Chondrocyte (in vitro differentiated cells): Measurements from ENCODE around the gene ELOVL2. TPM values are rescaled to one million over a fixed set of nuclear protein-coding genes. Genes with fewer than 3 reads are reported as not detected.
A peak's percentile ranks its signal among the peaks of the same experiment; 100 is the strongest.

Experiments used
- DNase-seq: peaks from one replicate; pipeline ENCODE4 v3.0.0; 2021; ENCODE audit warnings: mixed read lengths, low spot score
- H3K27ac Mint-ChIP-seq: one replicate; pipeline ENCODE4 v1.8.0; 2021; ENCODE audit warnings: mild to moderate bottlenecking, moderate library complexity, mixed read lengths; ENCODE audit not compliant: unreplicated experiment
- H3K27me3 Mint-ChIP-seq: 2 replicates; pipeline ENCODE4 v1.8.0; 2021; ENCODE audit warnings: low read depth, mixed read lengths
- H3K36me3 Mint-ChIP-seq: 2 replicates; pipeline ENCODE4 v1.8.0; 2021; ENCODE audit warnings: low read depth, mixed read lengths
- H3K4me1 Mint-ChIP-seq: 2 replicates; pipeline ENCODE4 v1.8.0; 2021; ENCODE audit warnings: low read depth, mild to moderate bottlenecking, mixed read lengths
- H3K4me3 Mint-ChIP-seq: one replicate; pipeline ENCODE4 v1.8.0; 2021; ENCODE audit warnings: mild to moderate bottlenecking, moderate library complexity, mixed read lengths; ENCODE audit not compliant: unreplicated experiment
- H3K9me3 Mint-ChIP-seq: 2 replicates; pipeline ENCODE4 v1.8.0; 2021; ENCODE audit warnings: low read depth, mixed read lengths
- total RNA-seq: library from RNA; stranded (reverse); gene quantifications from 3 replicates; pipeline ENCODE4 v1.2.1, GENCODE V29; 2021
- TF ChIP-seq, protein P1 (sequence below): fragments of 200-600 bp; sonication (generic); IDR thresholded peaks from 2 replicates; pipeline ENCODE4 v1.5.0; 2021; ENCODE audit warnings: antibody characterized with exemption, mild to moderate bottlenecking, moderate library complexity

The ELOVL2 gene
- total RNA-seq, 1 donor from 2014 or later: 18.2 TPM

DNA sequence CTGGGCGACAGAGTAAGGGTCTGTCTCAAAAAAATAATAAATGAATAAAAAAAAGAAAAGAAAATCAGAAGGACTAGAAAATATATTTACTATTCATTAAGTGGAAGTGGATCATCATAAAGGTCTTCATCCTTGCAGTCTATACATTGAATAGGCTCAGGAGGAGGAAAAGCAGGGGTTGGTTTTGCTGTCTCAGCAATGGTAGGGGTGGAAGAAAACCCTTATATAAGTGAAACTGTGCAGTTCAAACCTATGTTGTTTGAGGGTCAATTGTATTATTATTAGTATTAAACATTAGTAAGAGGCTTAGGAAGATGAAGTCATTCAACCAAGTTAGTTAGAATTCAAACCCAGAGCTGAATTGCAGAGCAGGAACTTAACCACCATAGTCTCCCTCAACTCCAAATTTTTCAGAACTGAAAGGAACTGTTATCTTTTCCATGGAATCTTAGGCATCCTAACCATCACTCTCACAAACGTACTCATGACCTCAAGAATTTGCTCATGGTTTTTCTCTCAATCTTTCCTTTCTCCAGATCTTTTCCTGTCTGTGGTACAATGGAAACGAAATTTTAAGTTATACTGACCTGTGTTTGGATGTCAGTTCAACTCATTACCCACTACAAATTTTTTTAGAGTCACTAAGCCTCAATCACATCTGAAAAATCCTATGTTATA, 41.8 kb upstream of the ELOVL2 start:
- no peak for DNase-seq
- no peaks in the 10 kb centered on the region for H3K27me3 Mint-ChIP-seq
- H3K4me1 Mint-ChIP-seq: peaks cover 16% of the 10 kb centered on the region
- H3K4me3 Mint-ChIP-seq: no peak overlapping the region
- no peaks in the 10 kb centered on the region for H3K9me3 Mint-ChIP-seq
- H3K27ac Mint-ChIP-seq: peak overlapping the region; percentile 32
- TF ChIP-seq, protein P1, sequence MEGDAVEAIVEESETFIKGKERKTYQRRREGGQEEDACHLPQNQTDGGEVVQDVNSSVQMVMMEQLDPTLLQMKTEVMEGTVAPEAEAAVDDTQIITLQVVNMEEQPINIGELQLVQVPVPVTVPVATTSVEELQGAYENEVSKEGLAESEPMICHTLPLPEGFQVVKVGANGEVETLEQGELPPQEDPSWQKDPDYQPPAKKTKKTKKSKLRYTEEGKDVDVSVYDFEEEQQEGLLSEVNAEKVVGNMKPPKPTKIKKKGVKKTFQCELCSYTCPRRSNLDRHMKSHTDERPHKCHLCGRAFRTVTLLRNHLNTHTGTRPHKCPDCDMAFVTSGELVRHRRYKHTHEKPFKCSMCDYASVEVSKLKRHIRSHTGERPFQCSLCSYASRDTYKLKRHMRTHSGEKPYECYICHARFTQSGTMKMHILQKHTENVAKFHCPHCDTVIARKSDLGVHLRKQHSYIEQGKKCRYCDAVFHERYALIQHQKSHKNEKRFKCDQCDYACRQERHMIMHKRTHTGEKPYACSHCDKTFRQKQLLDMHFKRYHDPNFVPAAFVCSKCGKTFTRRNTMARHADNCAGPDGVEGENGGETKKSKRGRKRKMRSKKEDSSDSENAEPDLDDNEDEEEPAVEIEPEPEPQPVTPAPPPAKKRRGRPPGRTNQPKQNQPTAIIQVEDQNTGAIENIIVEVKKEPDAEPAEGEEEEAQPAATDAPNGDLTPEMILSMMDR: no peak
- H3K36me3 Mint-ChIP-seq: no peaks in the 10 kb centered on the region

DNA sequence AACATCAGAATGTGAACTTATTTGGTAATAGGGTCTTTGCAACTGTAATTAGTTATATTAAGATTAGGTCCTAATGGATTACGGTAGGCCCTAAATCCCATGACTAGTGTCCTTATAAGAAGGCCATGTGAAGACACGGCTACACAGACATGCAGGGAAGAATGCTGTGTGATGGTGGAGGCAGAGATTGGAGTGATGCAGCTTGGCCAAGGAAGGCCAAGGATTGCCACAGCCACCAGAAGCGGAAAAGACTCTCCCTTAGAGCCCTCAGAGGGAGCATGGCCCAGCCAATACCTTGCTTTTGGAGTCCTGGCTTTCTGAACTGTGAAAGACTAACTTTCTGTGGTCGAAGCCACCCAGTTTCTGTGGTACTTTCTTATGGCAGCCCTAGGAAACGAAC, 39.9 kb upstream of the ELOVL2 start:
- TF ChIP-seq, protein P1: no peak
- Mint-ChIP-seq H3K4me3 (no peak overlapping the region), H3K9me3 (no peaks in the 10 kb centered on the region), H3K36me3 (no peaks in the 10 kb centered on the region), H3K27ac (no peak overlapping the region), H3K27me3 (no peaks in the 10 kb centered on the region), H3K4me1 (peaks cover 16% of the 10 kb centered on the region)
- no peak for DNase-seq

DNA sequence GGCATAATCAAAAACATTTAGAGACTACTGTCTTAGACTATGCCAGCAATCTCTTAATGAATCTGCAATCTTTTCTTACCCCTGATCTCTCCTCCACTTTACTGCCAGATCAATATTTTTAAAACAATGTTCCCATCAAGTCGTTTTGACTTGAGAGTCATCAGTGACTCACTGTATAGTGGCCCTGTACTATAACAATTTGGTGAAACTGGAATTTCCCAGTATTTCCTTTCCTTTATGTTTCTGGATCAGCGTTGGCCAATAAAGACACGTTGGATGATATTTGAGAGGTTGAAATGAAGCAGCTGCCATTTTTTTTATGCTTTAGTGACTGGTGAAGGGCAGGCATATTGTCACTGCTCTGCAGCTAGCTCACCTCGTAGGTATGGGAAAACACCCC, 39.4 kb upstream of the ELOVL2 start:
- Mint-ChIP-seq H3K27ac (peak overlapping the region; percentile 9), H3K9me3 (no peaks in the 10 kb centered on the region), H3K4me1 (peaks cover 16% of the 10 kb centered on the region), H3K36me3 (no peaks in the 10 kb centered on the region), H3K27me3 (no peaks in the 10 kb centered on the region), H3K4me3 (no peak overlapping the region)
- TF ChIP-seq, protein P1: no peak
- no peak for DNase-seq

DNA sequence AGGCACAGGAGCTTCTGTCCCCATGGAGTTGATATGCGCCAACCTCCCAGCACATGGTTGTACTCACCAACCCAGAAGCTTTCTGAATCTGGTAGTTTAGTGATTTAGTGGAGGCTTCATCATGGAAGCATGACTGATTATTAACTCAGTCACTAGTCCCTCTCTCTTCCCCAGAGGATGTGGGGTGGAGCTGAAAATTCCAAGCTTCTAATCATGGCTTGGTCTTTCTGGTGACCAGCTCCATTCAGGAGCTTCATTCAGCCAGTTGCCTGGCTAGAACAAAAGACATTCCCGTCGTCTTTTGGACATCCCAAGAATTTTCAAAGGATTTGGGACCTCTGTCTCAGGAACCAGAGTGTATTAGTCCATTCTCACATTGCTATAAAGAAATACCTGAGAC, 36.2 kb upstream of the ELOVL2 start:
- Mint-ChIP-seq H3K27ac (no peak overlapping the region), H3K27me3 (no peaks in the 10 kb centered on the region), H3K9me3 (no peaks in the 10 kb centered on the region), H3K4me3 (no peak overlapping the region), H3K4me1 (peaks cover 5% of the 10 kb centered on the region), H3K36me3 (no peaks in the 10 kb centered on the region)
- TF ChIP-seq, protein P1: no peak
- DNase-seq: no peak

DNA sequence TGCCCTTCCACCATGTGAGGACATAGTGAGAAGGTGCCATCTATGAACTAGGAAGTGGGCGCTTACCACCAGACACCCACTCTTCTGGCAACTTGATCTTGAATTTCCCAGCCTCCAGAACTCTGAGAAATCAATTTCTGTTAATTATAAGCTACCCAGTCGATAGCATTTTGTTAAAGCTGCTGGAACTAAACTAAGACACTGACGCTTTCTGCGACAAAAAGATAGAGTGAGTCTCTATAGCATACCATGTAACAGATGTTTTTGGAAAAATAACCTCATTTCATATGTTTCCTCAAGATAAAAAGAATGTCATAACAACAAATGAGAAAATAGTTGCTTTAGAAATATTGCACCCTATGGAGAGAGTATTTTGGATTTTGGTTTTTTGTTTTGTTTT, 34.2 kb upstream of the ELOVL2 start:
- Mint-ChIP-seq H3K36me3 (no peaks in the 10 kb centered on the region), H3K27me3 (no peaks in the 10 kb centered on the region), H3K4me3 (no peak overlapping the region), H3K4me1 (peaks cover 3% of the 10 kb centered on the region), H3K27ac (no peak overlapping the region), H3K9me3 (no peaks in the 10 kb centered on the region)
- TF ChIP-seq, protein P1: no peak
- DNase-seq: no peak
